IMR-90 (cell line): ENCODE results near the gene GLG1. TPM values are rescaled to one million over a fixed set of nuclear protein-coding genes. Genes with fewer than 3 reads are reported as not detected.

Experiments used
- ATAC-seq: fragments of 200-7000 bp; cut with Tn5 transposase; 2 replicates; pipeline ENCODE4 v1.9.1; 2020; ENCODE audit warnings: low read depth, mild to moderate bottlenecking, moderate library complexity
- BruUV-seq: library from RNA; stranded (reverse); fragments of 400-500 nt; replicated peaks from 2 replicates; lab custom pipeline; 2021; lab: Mats Ljungman, UMichigan
- CTCF ChIA-PET: fragments of 300-600 bp; formaldehyde crosslinking; extraction: SDS; loops from one replicate; lab custom pipeline; 2021; ENCODE audit warnings: antibody characterized with exemption; lab: Yijun Ruan, JAX
- POLR2A ChIA-PET: fragments of 300-600 bp; sonication (Branson Sonifier 250); formaldehyde crosslinking; loops from one replicate; lab custom pipeline; 2022; ENCODE audit warnings: antibody characterized with exemption; ENCODE audit not compliant: unreplicated experiment; lab: Charles Lee
- DNase-seq: peaks from one replicate; pipeline ENCODE4 v3.0.0; 2013
- H2AFZ ChIP-seq: replicated peaks from 2 replicates; pipeline ENCODE3; 2013; ENCODE audit warnings: low read length, mild to moderate bottlenecking; ENCODE audit not compliant: poor library complexity
- H2AK5ac ChIP-seq: 2 replicates; pipeline ENCODE4 v1.6.1; 2013; ENCODE audit warnings: low read depth, low read length, inconsistent platforms
- H2AK9ac ChIP-seq: replicated peaks from 2 replicates; pipeline ENCODE3; 2013; ENCODE audit warnings: mild to moderate bottlenecking, low read depth, low read length, moderate library complexity; ENCODE audit not compliant: poor library complexity
- H2BK120ac ChIP-seq: 2 replicates; pipeline ENCODE4 v1.6.1; 2013; ENCODE audit warnings: low read depth, low read length, inconsistent platforms
- H2BK15ac ChIP-seq: 3 replicates; pipeline ENCODE4 v1.6.1; 2013; ENCODE audit warnings: low read depth, low read length, inconsistent platforms
- H2BK20ac ChIP-seq: 2 replicates; pipeline ENCODE4 v1.6.1; 2013; ENCODE audit warnings: low read depth, mild to moderate bottlenecking, inconsistent platforms, low read length, moderate library complexity
- H2BK5ac ChIP-seq: 2 replicates; pipeline ENCODE4 v1.6.1; 2013; ENCODE audit warnings: mild to moderate bottlenecking, low read depth, low read length, inconsistent platforms; ENCODE audit not compliant: poor library complexity, severe bottlenecking
- H3K14ac ChIP-seq: replicated peaks from 2 replicates; pipeline ENCODE4 v1.6.1; 2013; ENCODE audit warnings: low read depth, low read length, inconsistent platforms
- H3K18ac ChIP-seq: 2 replicates; pipeline ENCODE4 v1.6.1; 2013; ENCODE audit warnings: low read depth, low read length, control low read depth
- H3K23ac ChIP-seq: 2 replicates; pipeline ENCODE4 v1.6.1; 2013; ENCODE audit warnings: low read depth, low read length, inconsistent platforms
- H3K27ac ChIP-seq: 2 replicates; pipeline ENCODE4 v1.5.1; 2013; ENCODE audit warnings: mild to moderate bottlenecking, control low read depth, low read length; ENCODE audit not compliant: insufficient read depth
- H3K27me3 ChIP-seq: 2 replicates; pipeline ENCODE4 v1.6.1; 2013; ENCODE audit warnings: low read length; ENCODE audit not compliant: control insufficient read depth, insufficient read depth
- H3K36me3 ChIP-seq: 2 replicates; pipeline ENCODE4 v1.6.1; 2013; ENCODE audit warnings: low read length, mixed read lengths; ENCODE audit not compliant: control insufficient read depth, insufficient read depth
- H3K4ac ChIP-seq: 2 replicates; pipeline ENCODE4 v1.6.1; 2013; ENCODE audit warnings: low read depth, low read length, inconsistent platforms
- H3K4me1 ChIP-seq: 2 replicates; pipeline ENCODE4 v1.6.1; 2013; ENCODE audit warnings: low read length, mixed read lengths; ENCODE audit not compliant: control insufficient read depth, insufficient read depth
- H3K4me2 ChIP-seq: 2 replicates; pipeline ENCODE4 v1.6.1; 2013; ENCODE audit warnings: low read depth, mild to moderate bottlenecking, control low read depth, low read length, moderate library complexity
- H3K4me3 ChIP-seq: 2 replicates; pipeline ENCODE4 v1.5.1; 2013; ENCODE audit warnings: low read depth, mild to moderate bottlenecking, control low read depth, low read length, moderate library complexity; ENCODE audit not compliant: insufficient read depth
- H3K56ac ChIP-seq: 2 replicates; pipeline ENCODE4 v1.6.1; 2013; ENCODE audit warnings: low read length, inconsistent platforms; ENCODE audit not compliant: insufficient read depth; ENCODE audit errors: extremely low read depth
- H3K79me1 ChIP-seq, 2 experiments: 2 replicates each; pipeline ENCODE4 v1.6.1; 2013; ENCODE audit warnings: low read length in 2 of 2, inconsistent platforms in 1 of 2, low read depth in 1 of 2
- H3K9ac ChIP-seq: 2 replicates; pipeline ENCODE4 v1.6.1; 2013; ENCODE audit warnings: low read depth, low read length, control low read depth
- H3K9me1 ChIP-seq: 2 replicates; pipeline ENCODE4 v1.6.1; 2013; ENCODE audit warnings: low read length, inconsistent platforms; ENCODE audit not compliant: insufficient read depth
- H3K9me3 ChIP-seq: 2 replicates; pipeline ENCODE4 v1.6.1; 2013; ENCODE audit warnings: low read length; ENCODE audit not compliant: control insufficient read depth, insufficient read depth
- H4K20me1 ChIP-seq: 2 replicates; pipeline ENCODE4 v1.6.1; 2013; ENCODE audit warnings: low read length, inconsistent platforms; ENCODE audit not compliant: insufficient read depth
- H4K5ac ChIP-seq: 2 replicates; pipeline ENCODE4 v1.6.1; 2013; ENCODE audit warnings: mild to moderate bottlenecking, low read depth, low read length, control low read depth
- H4K8ac ChIP-seq, 2 experiments: 2 replicates each; pipeline ENCODE4 v1.6.1; 2013; ENCODE audit warnings: low read depth in 2 of 2, low read length in 2 of 2, control low read depth in 1 of 2, inconsistent platforms in 1 of 2
- H4K91ac ChIP-seq: 2 replicates; pipeline ENCODE4 v1.6.1; 2013; ENCODE audit warnings: low read depth, low read length, inconsistent platforms; ENCODE audit not compliant: insufficient read depth
- CEBPB ChIP-seq: IDR thresholded peaks from 2 replicates; pipeline ENCODE4 v1.6.1; 2012; ENCODE audit warnings: low read depth, low read length, improper control_type of control experiment
- CTCF ChIP-seq: conservative IDR thresholded peaks from 2 replicates; pipeline ENCODE4 v1.5.1; 2012; ENCODE audit warnings: mild to moderate bottlenecking, low read depth, low read length, improper control_type of control experiment
- FOS ChIP-seq: fragments of 150-350 bp; IDR thresholded peaks from 2 replicates; pipeline ENCODE4 v1.6.1; 2016; ENCODE audit warnings: low read depth, low read length
- MAFK ChIP-seq: IDR thresholded peaks from 2 replicates; pipeline ENCODE4 v1.6.1; 2012; ENCODE audit warnings: low read depth, low read length, improper control_type of control experiment
- MAZ ChIP-seq: IDR thresholded peaks from 2 replicates; pipeline ENCODE4 v1.6.1; 2012; ENCODE audit warnings: low read depth, mild to moderate bottlenecking, low read length, improper control_type of control experiment, moderate library complexity, borderline replicate concordance
- MXI1 ChIP-seq: IDR thresholded peaks from 2 replicates; pipeline ENCODE4 v1.6.1; 2012; ENCODE audit warnings: low read depth, mild to moderate bottlenecking, low read length, moderate library complexity, borderline replicate concordance
- POLR2A ChIP-seq: IDR thresholded peaks from 2 replicates; pipeline ENCODE4 v1.6.1; 2012; ENCODE audit warnings: mild to moderate bottlenecking, low read depth, low read length
- RAD21 ChIP-seq: IDR thresholded peaks from 2 replicates; pipeline ENCODE4 v1.6.1; 2012; ENCODE audit warnings: low read length, improper control_type of control experiment
- RCOR1 ChIP-seq: IDR thresholded peaks from 2 replicates; pipeline ENCODE4 v1.6.1; 2012; ENCODE audit warnings: mild to moderate bottlenecking, low read length, improper control_type of control experiment; ENCODE audit not compliant: insufficient replicate concordance
- SMC3 ChIP-seq: fragments of 150-350 bp; IDR thresholded peaks from 2 replicates; pipeline ENCODE4 v1.6.1; 2016; ENCODE audit warnings: low read depth, mild to moderate bottlenecking, antibody characterized with exemption, low read length, moderate library complexity
- USF2 ChIP-seq: fragments of 150-350 bp; IDR thresholded peaks from 2 replicates; pipeline ENCODE4 v1.6.1; 2017; ENCODE audit warnings: mild to moderate bottlenecking, antibody characterized with exemption, low read length, low read depth
- WGBS, 2 experiments: methylation state at CpG; one replicate each; pipeline versions ENCODE4 v1.1.5 to v1.1.7; 2013; ENCODE audit warnings: missing lambda C conversion rate in 2 of 2; ENCODE audit not compliant: insufficient read length in 1 of 2; ENCODE audit errors: extremely low coverage in 2 of 2; 5-methylcytosine and 5-hydroxymethylcytosine counted together
- dilution Hi-C: fragments of 300-500 bp; cut with HindIII; formaldehyde crosslinking; loops from one replicate; pipeline ENCODE4 v1.14.3; 2018; ENCODE audit warnings: low sequenced_read_pairs; ENCODE audit not compliant: unreplicated experiment
- in situ Hi-C: fragments of 300-500 bp; cut with MboI; formaldehyde crosslinking; loops from 3 replicates; pipeline ENCODE4 v1.14.3; 2019; ENCODE audit warnings: low sequenced_read_pairs, inconsistent platforms, mixed read lengths
- intact Hi-C: fragments of 100-400 bp; cut with micrococcal nuclease; formaldehyde crosslinking; loops from 2 replicates; pipeline ENCODE4 v1.10.0; 2022
- polyA plus RNA-seq, 3 experiments: library from polyadenylated mRNA; depleted of rRNA; stranded (reverse); fragments of >200 nt; gene quantifications; 2 replicates each; pipeline ENCODE4 v1.2.3, GENCODE V29; 2012; ENCODE audit warnings: low replicate concordance in 1 of 3
- total RNA-seq: library from RNA; depleted of rRNA; stranded (reverse); fragments of >200 nt; gene quantifications from 2 replicates; pipeline ENCODE4 v1.2.3, GENCODE V29; 2012

The GLG1 gene
- total and polyA plus RNA-seq, 2 of the 4 experiments (the other 2 are of a cell fraction) = 91.0 to 107 TPM

GRCh38 chr16:74469946-74470478 lies 136.9 kb downstream of the GLG1 start:
- intact Hi-C loops = no loop called here
- TF ChIP-seq RCOR1 (no peak), MAFK (no peak), POLR2A (no peak), CEBPB (no peak), USF2 (no peak), MXI1 (no peak), CTCF (no peak), FOS (no peak), RAD21 (no peak), SMC3 (no peak), MAZ (no peak)
- ATAC-seq (no peak), DNase-seq (no peak)
- Histone ChIP-seq H3K27ac (no peak overlapping the region), H4K8ac (no peak overlapping the region), H2BK20ac (no peak overlapping the region), H3K9me1 (no peaks in the 10 kb centered on the region), H2BK15ac (no peak overlapping the region), H3K4me3 (no peak overlapping the region), H3K4me1 (no peaks in the 10 kb centered on the region), H3K36me3 (peaks cover 60% of the 10 kb centered on the region), H3K9ac (no peak overlapping the region), H3K14ac (no peak overlapping the region), H4K91ac (no peak overlapping the region), H3K79me1 (peaks cover 3 to 9% of the 10 kb centered on the region in 2 experiments; a peak in 2 of 4 replicates), H2AK9ac (no peak overlapping the region), H3K27me3 (no peaks in the 10 kb centered on the region), H3K4me2 (no peak overlapping the region), H2AFZ (no peak overlapping the region), H3K9me3 (no peaks in the 10 kb centered on the region), H2BK5ac (no peak overlapping the region), H3K23ac (no peak overlapping the region), H3K4ac (no peak overlapping the region), H2AK5ac (no peak overlapping the region), H3K18ac (no peak overlapping the region), H4K5ac (no peak overlapping the region), H3K56ac (no peak overlapping the region), H2BK120ac (no peak overlapping the region), H4K20me1 (no peaks in the 10 kb centered on the region)
- ChIA-PET CTCF (no interaction called here), POLR2A (no interaction called here)
- BruUV-seq = no TSS peak
- dilution Hi-C loops = no loop called here
- WGBS, 2 experiments = no CpG with 5 or more reads among the region's 6 CpGs
- in situ Hi-C loops = no loop called here
